H1 (cell line): ENCODE results near the gene RHBDD2. TPM values are rescaled to one million over a fixed set of nuclear protein-coding genes. Genes with fewer than 3 reads are reported as not detected.

Experiments used
- CTCF ChIA-PET: fragments of 300-600 bp; sonication (Branson Sonifier 250); formaldehyde crosslinking; loops from one replicate; lab custom pipeline; 2021; ENCODE audit not compliant: partially characterized antibody; lab: Charles Lee
- POLR2A ChIA-PET: fragments of 300-600 bp; sonication (Branson Sonifier 250); formaldehyde crosslinking; loops from one replicate; lab custom pipeline; 2021; ENCODE audit warnings: inconsistent platforms; ENCODE audit not compliant: partially characterized antibody; lab: Charles Lee
- DNase-seq, 2 experiments: peaks; one replicate each; pipeline versions ENCODE4 v3.0.0 to v3.0.0-alpha.2; 2010 to 2022; ENCODE audit warnings: low spot score in 2 of 2, low read depth in 1 of 2, mixed read lengths in 1 of 2
- FAIRE-seq: peaks from 2 replicates; lab custom pipeline; 2011; peaks lifted over from hg19 to GRCh38; lab: Jason Lieb, UNC
- H2AFZ ChIP-seq: 2 replicates; pipeline ENCODE4 v1.8.1; 2012; ENCODE audit warnings: low read length, inconsistent platforms
- H2AK5ac ChIP-seq: 2 replicates; pipeline ENCODE4 v1.6.1; 2013; ENCODE audit warnings: low read depth, low read length
- H2BK120ac ChIP-seq: replicated peaks from 2 replicates; pipeline ENCODE3; 2013; ENCODE audit warnings: low read depth, low read length, inconsistent platforms
- H2BK12ac ChIP-seq: 2 replicates; pipeline ENCODE4 v1.6.1; 2013; ENCODE audit warnings: low read depth, low read length
- H2BK15ac ChIP-seq: 2 replicates; pipeline ENCODE4 v1.6.1; 2013; ENCODE audit warnings: low read length
- H2BK20ac ChIP-seq: 2 replicates; pipeline ENCODE4 v1.6.1; 2013; ENCODE audit warnings: low read length
- H2BK5ac ChIP-seq: 2 replicates; pipeline ENCODE4 v1.6.1; 2013; ENCODE audit warnings: low read depth, low read length
- H3K14ac ChIP-seq: 2 replicates; pipeline ENCODE4 v1.6.1; 2013; ENCODE audit warnings: inconsistent platforms; ENCODE audit not compliant: insufficient read length
- H3K18ac ChIP-seq: 2 replicates; pipeline ENCODE4 v1.6.1; 2013; ENCODE audit warnings: low read length; ENCODE audit errors: extremely low read depth
- H3K23ac ChIP-seq: 2 replicates; pipeline ENCODE4 v1.6.1; 2013; ENCODE audit warnings: inconsistent platforms; ENCODE audit not compliant: insufficient read length
- H3K23me2 ChIP-seq: 2 replicates; pipeline ENCODE4 v1.6.1; 2013; ENCODE audit warnings: low read depth, low read length
- H3K27ac ChIP-seq: 2 replicates; pipeline ENCODE4 v1.6.1; 2011; ENCODE audit warnings: low read depth, low read length, inconsistent platforms
- H3K27me3 ChIP-seq, 4 experiments: replicated peaks in 1 of 4; 1 replicate in 1 of 4; 2 replicates in 3 of 4; pipeline versions ENCODE4 v1.6.1 to v1.8.1; 2011 to 2013; ENCODE audit warnings: low read length in 3 of 4, mild to moderate bottlenecking in 3 of 4, inconsistent platforms in 2 of 4, mixed read lengths in 2 of 4, moderate library complexity in 1 of 4; ENCODE audit not compliant: control insufficient read depth in 3 of 4, insufficient read depth in 3 of 4; ENCODE audit errors: extremely low read depth in 1 of 4
- H3K36me3 ChIP-seq, 4 experiments: 2 replicates each; pipeline versions ENCODE4 v1.6.1 to v1.8.1; 2011 to 2013; ENCODE audit warnings: mild to moderate bottlenecking in 4 of 4, low read length in 3 of 4, moderate library complexity in 2 of 4, control low read depth in 1 of 4, inconsistent platforms in 1 of 4; ENCODE audit not compliant: insufficient read depth in 4 of 4, control insufficient read depth in 2 of 4
- H3K4ac ChIP-seq: replicated peaks from 2 replicates; pipeline ENCODE3; 2013; ENCODE audit warnings: low read length, low read depth, mixed read lengths, inconsistent platforms; ENCODE audit not compliant: insufficient read length
- H3K4me1 ChIP-seq, 4 experiments: replicated peaks in 1 of 4; 1 replicate in 1 of 4; 2 replicates in 3 of 4; pipeline versions ENCODE4 v1.6.1 to v1.8.1; 2011 to 2013; ENCODE audit warnings: low read length in 3 of 4, inconsistent platforms in 2 of 4, mixed read lengths in 1 of 4; ENCODE audit not compliant: insufficient read depth in 4 of 4, control insufficient read depth in 3 of 4
- H3K4me2 ChIP-seq, 2 experiments: 2 replicates each; pipeline versions ENCODE4 v1.6.1 to v1.8.1; 2011 to 2013; ENCODE audit warnings: low read depth in 2 of 2, low read length in 2 of 2, control low read depth in 1 of 2, inconsistent platforms in 1 of 2, mild to moderate bottlenecking in 1 of 2; ENCODE audit not compliant: insufficient read depth in 1 of 2
- H3K4me3 ChIP-seq, 4 experiments: fragments of 200-600, 300-600 bp in 1 of 4; sonication (generic), shearing (Covaris generic), sonication (Bioruptor Twin) in 1 of 4; 2 replicates each; pipeline versions ENCODE4 v1.5.1 to v1.8.1; 2011 to 2016; ENCODE audit warnings: low read length in 4 of 4, low read depth in 3 of 4, control low read depth in 2 of 4, inconsistent platforms in 2 of 4, mild to moderate bottlenecking in 2 of 4, mixed read lengths in 1 of 4, moderate library complexity in 1 of 4; ENCODE audit not compliant: insufficient read depth in 2 of 4; ENCODE audit errors: extremely low read depth in 1 of 4
- H3K56ac ChIP-seq: replicated peaks from 2 replicates; pipeline ENCODE3; 2013; ENCODE audit warnings: low read depth, mild to moderate bottlenecking, mixed read lengths, low read length, inconsistent platforms; ENCODE audit not compliant: insufficient read length
- H3K79me1 ChIP-seq: 2 replicates; pipeline ENCODE4 v1.6.1; 2013; ENCODE audit warnings: low read depth, low read length, control low read depth
- H3K79me2 ChIP-seq, 2 experiments: 2 replicates each; pipeline versions ENCODE4 v1.6.1 to v1.8.1; 2012 to 2013; ENCODE audit warnings: low read length in 2 of 2, mild to moderate bottlenecking in 2 of 2, inconsistent platforms in 1 of 2; ENCODE audit not compliant: insufficient read depth in 2 of 2, control insufficient read depth in 1 of 2
- H3K9ac ChIP-seq, 4 experiments: replicated peaks in 1 of 4; 1 replicate in 1 of 4; 2 replicates in 3 of 4; pipeline versions ENCODE4 v1.6.1 to v1.8.1; 2011 to 2013; ENCODE audit warnings: low read depth in 3 of 4, low read length in 3 of 4, control low read depth in 2 of 4, mild to moderate bottlenecking in 2 of 4, moderate library complexity in 2 of 4, inconsistent platforms in 1 of 4; ENCODE audit errors: extremely low read depth in 1 of 4
- H3K9me3 ChIP-seq, 2 experiments: 2 replicates each; pipeline versions ENCODE4 v1.6.1 to v1.8.1; 2012 to 2013; ENCODE audit warnings: mild to moderate bottlenecking in 2 of 2, moderate library complexity in 2 of 2, control low read depth in 1 of 2, inconsistent platforms in 1 of 2, low read depth in 1 of 2, low read length in 1 of 2, mixed read lengths in 1 of 2; ENCODE audit not compliant: insufficient read depth in 2 of 2
- H4K20me1 ChIP-seq, 2 experiments: replicated peaks in 1 of 2; 2 replicates each; pipeline versions ENCODE3 to v1.8.1; 2011 to 2013; ENCODE audit warnings: inconsistent platforms in 2 of 2, low read length in 2 of 2, mild to moderate bottlenecking in 1 of 2; ENCODE audit not compliant: insufficient read depth in 2 of 2, control insufficient read depth in 1 of 2
- H4K5ac ChIP-seq: 2 replicates; pipeline ENCODE4 v1.6.1; 2013; ENCODE audit warnings: low read length, low read depth, mixed read lengths, inconsistent platforms; ENCODE audit not compliant: insufficient read length
- H4K8ac ChIP-seq: 2 replicates; pipeline ENCODE4 v1.8.0; 2013; ENCODE audit warnings: mild to moderate bottlenecking, moderate library complexity, low read length, inconsistent platforms; ENCODE audit not compliant: insufficient read depth; ENCODE audit errors: extremely low read depth
- H4K91ac ChIP-seq: replicated peaks from 2 replicates; pipeline ENCODE3; 2013; ENCODE audit warnings: low read length, mixed read lengths, inconsistent platforms; ENCODE audit not compliant: insufficient read length
- BACH1 ChIP-seq: IDR thresholded peaks from 2 replicates; pipeline ENCODE4 v1.6.1; 2012; ENCODE audit warnings: low read length, improper control_type of control experiment
- CEBPB ChIP-seq: IDR thresholded peaks from 2 replicates; pipeline ENCODE4 v1.6.1; 2012; ENCODE audit warnings: low read depth, low read length
- CREB1 ChIP-seq: IDR thresholded peaks from 2 replicates; pipeline ENCODE4 v1.6.1; 2012; ENCODE audit warnings: inconsistent platforms
- EGR1 ChIP-seq: IDR thresholded peaks from 2 replicates; pipeline ENCODE4 v1.6.1; 2011; ENCODE audit warnings: low read depth, low read length, borderline replicate concordance
- EZH2 ChIP-seq: fragments of 200-600 bp; sonication (generic); IDR thresholded peaks from 2 replicates; pipeline ENCODE4 v1.7.1; 2012; ENCODE audit warnings: low read depth, mild to moderate bottlenecking, moderate library complexity, low read length, inconsistent platforms; ENCODE audit not compliant: severe bottlenecking
- SP1 ChIP-seq: IDR thresholded peaks from 2 replicates; pipeline ENCODE4 v1.6.1; 2011; ENCODE audit warnings: low read depth, low read length
- WGBS, 2 experiments: shearing (Covaris generic) in 1 of 2; methylation state at CpG; one replicate each; pipeline versions ENCODE4 v1.1.6 to v1.1.7; 2013 to 2015; ENCODE audit warnings: low lambda C conversion rate in 2 of 2, mixed read lengths in 2 of 2, inconsistent platforms in 1 of 2, low coverage in 1 of 2, missing lambda C conversion rate in 1 of 2; ENCODE audit not compliant: insufficient replicate concordance in 2 of 2, insufficient coverage in 1 of 2, insufficient read length in 1 of 2; ENCODE audit errors: extremely low coverage in 1 of 2, missing lambda C conversion rate in 1 of 2; 5-methylcytosine and 5-hydroxymethylcytosine counted together
- polyA plus RNA-seq, 7 experiments: library from polyadenylated mRNA; depleted of rRNA in 3 of 7; stranded (reverse) in 5 of 7; unstranded in 2 of 7; fragments of >200 nt in 5 of 7; fragments of 200-250 nt in 2 of 7; gene quantifications; 1 replicate in 5 of 7; 2 replicates in 1 of 7; 4 replicates in 1 of 7; pipeline versions ENCODE4 v1.2.1 to v1.2.3, GENCODE V29; 2011 to 2013; ENCODE audit warnings: missing spikeins in 2 of 7, mixed read lengths in 2 of 7
- total RNA-seq: library from RNA; stranded (reverse); fragmentation: NEBNext Ultra II Directional; extraction: Animal tissue kit (Norgen Biotek cat#: 25700); gene quantifications from 2 replicates; pipeline ENCODE4 v1.2.1, GENCODE V29; 2021
- TF ChIP-seq, protein P1 (sequence below): IDR thresholded peaks from 2 replicates; pipeline ENCODE4 v1.6.1; 2012; ENCODE audit warnings: inconsistent platforms

The RHBDD2 gene
- total and polyA plus RNA-seq, 2 of the 8 experiments (the other 6 are each of a cell fraction or from before 2014, with no cell fraction given), result 28.3 to 65.5 TPM

DNA sequence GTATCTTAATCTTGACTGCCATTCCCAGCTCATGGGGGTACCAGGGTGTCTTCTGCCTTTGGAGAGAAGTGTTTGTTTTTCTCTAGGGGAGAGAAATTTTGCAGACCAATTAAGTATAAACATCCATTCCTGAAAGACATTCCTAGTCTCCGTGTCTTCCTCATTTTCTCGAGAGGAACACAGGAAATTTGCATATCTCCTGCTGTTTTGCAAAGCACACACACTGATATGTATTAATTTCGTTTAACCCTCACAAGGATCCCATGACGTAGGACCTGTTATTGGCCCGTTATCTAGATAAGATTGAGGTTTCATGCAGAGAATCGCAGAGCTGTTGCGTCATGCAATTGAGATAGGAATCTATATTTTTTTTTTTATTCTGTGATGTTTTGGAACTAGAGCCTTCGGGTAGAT is 944 bp downstream of the RHBDD2 start:
- FAIRE-seq, result no peak
- H3K4me1 ChIP-seq, result peaks cover 5 to 11% (median 9%) of the 10 kb centered on the region in 4 experiments

More for the DNA sequence above, 944 bp downstream of the RHBDD2 start:
- Histone ChIP-seq H3K9ac (peak overlapping the region in 3 of 4 experiments; percentile 50 to 96 (median 94); a peak in 4 of 7 replicates), H3K4me3 (peak overlapping the region; percentile 73 to 97 (median 81)), H3K79me1 (no peaks in the 10 kb centered on the region; the same call in none of the 2 replicates), H3K14ac (no peak overlapping the region)
- CTCF ChIA-PET, result no interaction called here
- TF ChIP-seq CREB1, result no peak
- no peak for TF ChIP-seq EGR1
- no peak for TF ChIP-seq EZH2
- no peak for TF ChIP-seq BACH1
- TF ChIP-seq, protein P1, sequence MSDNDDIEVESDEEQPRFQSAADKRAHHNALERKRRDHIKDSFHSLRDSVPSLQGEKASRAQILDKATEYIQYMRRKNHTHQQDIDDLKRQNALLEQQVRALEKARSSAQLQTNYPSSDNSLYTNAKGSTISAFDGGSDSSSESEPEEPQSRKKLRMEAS, result no peak
- peak; percentile 67; the same call in 1 of the 2 replicates for TF ChIP-seq CEBPB
- TF ChIP-seq SP1, result peak; percentile 78; the same call in 1 of the 2 replicates
- TF ChIP-seq, all 59 proteins: peak for 2
- H3K9me3 ChIP-seq, result no peaks in the 10 kb centered on the region
- peaks cover 0 to 8% (median under 1%) of the 10 kb centered on the region in 4 experiments; a peak in 1 of 7 replicates for H3K27me3 ChIP-seq
- no peak for DNase-seq
- H4K20me1 ChIP-seq, result peaks cover 8 to 22% of the 10 kb centered on the region in 2 experiments
- H3K36me3 ChIP-seq, result peaks cover 15 to 39% (median 28%) of the 10 kb centered on the region in 4 experiments
- H4K91ac ChIP-seq, result no peak overlapping the region
- no peak overlapping the region for H2BK12ac ChIP-seq
- H2BK120ac ChIP-seq, result no peak overlapping the region
- no peak overlapping the region for H2AK5ac ChIP-seq
- H3K4ac ChIP-seq, result no peak overlapping the region
- no peak overlapping the region for H2AFZ ChIP-seq
- peaks cover 11% of the 10 kb centered on the region for H3K23me2 ChIP-seq
- H2BK5ac ChIP-seq, result 0 out of 2 replicates have a peak overlapping the region, but pooled peaks have one; percentile 98
- H3K56ac ChIP-seq, result no peak overlapping the region
- H2BK20ac ChIP-seq, result no peak overlapping the region
- no peak overlapping the region for H3K18ac ChIP-seq
- no peak overlapping the region for H3K23ac ChIP-seq
- peaks cover 0 to 15% of the 10 kb centered on the region in 2 experiments; a peak in 2 of 4 replicates for H3K79me2 ChIP-seq
- WGBS, 2 experiments, result 41% methylated on average over 8 of the region's 8 CpGs; no CpG with 5 or more reads in 1 of the 2 experiments
- H3K4me2 ChIP-seq, result peak overlapping the region; percentile 76 to 96
- POLR2A ChIA-PET, result interaction anchor here (1.3 to 3.6 kb wide), 4 partner anchors 9 to 14 kb away, joined by 3 to 22 read pairs (median 4); no protein-coding TSS in a partner anchor
- H4K5ac ChIP-seq, result no peak overlapping the region
- H3K27ac ChIP-seq, result no peak overlapping the region
- H2BK15ac ChIP-seq, result no peak overlapping the region
- H4K8ac ChIP-seq, result no peak overlapping the region
